Fibroblast of lung (primary cell): ENCODE results near the gene EIF3B. TPM values are rescaled to one million over a fixed set of nuclear protein-coding genes. Genes with fewer than 3 reads are reported as not detected.
"Not testable (repeated sequence)": the region's sequence is repeated elsewhere in the genome, so short reads cannot be mapped to it uniquely, and the experiment has no call there.

Experiments used
- DNase-seq, 2 donors: peaks; one replicate each; pipeline versions ENCODE4 v3.0.0 to v3.0.0-alpha.2; 2010; ENCODE audit warnings: low read depth in 2 of 2
- H2AFZ ChIP-seq: 2 replicates; pipeline ENCODE4 v1.5.1; 2012; ENCODE audit warnings: low read length, control low read depth, inconsistent platforms
- H3K27ac ChIP-seq: 2 replicates; pipeline ENCODE4 v1.5.1; 2011; ENCODE audit warnings: low read length, control low read depth; ENCODE audit not compliant: insufficient read depth
- H3K27me3 ChIP-seq: 2 replicates; pipeline ENCODE4 v1.5.1; 2011; ENCODE audit warnings: mild to moderate bottlenecking, low read length; ENCODE audit not compliant: control insufficient read depth, insufficient read depth
- H3K36me3 ChIP-seq: 2 replicates; pipeline ENCODE4 v1.5.1; 2011; ENCODE audit warnings: low read length; ENCODE audit not compliant: control insufficient read depth, insufficient read depth
- H3K4me1 ChIP-seq: 2 replicates; pipeline ENCODE4 v1.5.1; 2011; ENCODE audit warnings: low read length; ENCODE audit not compliant: control insufficient read depth, insufficient read depth; ENCODE audit errors: extremely low read depth
- H3K4me2 ChIP-seq: 2 replicates; pipeline ENCODE4 v1.5.1; 2011; ENCODE audit warnings: low read length, control low read depth; ENCODE audit not compliant: insufficient read depth; ENCODE audit errors: extremely low read depth
- H3K4me3 ChIP-seq, 4 experiments: fragments of 200-600 bp in 1 of 4; sonication (generic) in 1 of 4; replicated peaks in 1 of 4; 2 replicates each; pipeline ENCODE4 v1.5.1; 2011 to 2016; ENCODE audit warnings: low read length in 4 of 4, low read depth in 3 of 4, mild to moderate bottlenecking in 3 of 4, control low read depth in 2 of 4, inconsistent platforms in 1 of 4, mixed read lengths in 1 of 4; ENCODE audit not compliant: insufficient read depth in 1 of 4; ENCODE audit errors: control extremely low read depth in 1 of 4
- H3K79me2 ChIP-seq: 2 replicates; pipeline ENCODE4 v1.5.1; 2012; ENCODE audit warnings: mild to moderate bottlenecking, low read length, inconsistent platforms; ENCODE audit not compliant: control insufficient read depth, insufficient read depth
- H3K9ac ChIP-seq: 2 replicates; pipeline ENCODE4 v1.5.1; 2011; ENCODE audit warnings: mild to moderate bottlenecking, low read length, control low read depth; ENCODE audit not compliant: insufficient read depth
- H3K9me3 ChIP-seq: 2 replicates; pipeline ENCODE4 v1.5.1; 2012; ENCODE audit warnings: low read depth, low read length; ENCODE audit not compliant: control insufficient read depth, insufficient read depth
- H4K20me1 ChIP-seq: 2 replicates; pipeline ENCODE4 v1.5.1; 2011; ENCODE audit warnings: low read length; ENCODE audit not compliant: control insufficient read depth, insufficient read depth; ENCODE audit errors: extremely low read depth
- CTCF ChIP-seq, 2 donors: IDR thresholded peaks in 1 of 2; conservative IDR thresholded peaks in 1 of 2; 1 replicate in 1 of 2; 2 replicates in 1 of 2; pipeline ENCODE4 v1.5.1; 2011 to 2012; ENCODE audit warnings: low read length in 2 of 2, control low read depth in 1 of 2, inconsistent platforms in 1 of 2, low read depth in 1 of 2, mild to moderate bottlenecking in 1 of 2
- EZH2 ChIP-seq: IDR thresholded peaks from 2 replicates; pipeline ENCODE4 v1.5.1; 2012; ENCODE audit warnings: low read length, control low read depth, mild to moderate bottlenecking; ENCODE audit errors: missing control alignments
- polyA plus RNA-seq, 2 donors: library from polyadenylated mRNA; depleted of rRNA in 1 of 2; stranded (reverse) in 1 of 2; unstranded in 1 of 2; fragments of >200 nt; gene quantifications; 2 replicates each; pipeline ENCODE4 v1.2.1, GENCODE V29; 2011 to 2012; ENCODE audit warnings: missing spikeins in 1 of 2
- total RNA-seq: library from RNA; depleted of rRNA; stranded (reverse); fragments of >200 nt; gene quantifications from 2 replicates; pipeline ENCODE4 v1.2.1, GENCODE V29; 2014

The EIF3B gene
- total and polyA plus RNA-seq, 2 donors (not counting 1 experiment from before 2014, with no cell fraction given) = 92.8 to 133 TPM

GRCh38 chr7:2336626-2337299 is 17.9 kb upstream of the EIF3B start:
- no peak for DNase-seq
- no peak overlapping the region for H3K27ac ChIP-seq
- H2AFZ ChIP-seq = no peak overlapping the region
- no peaks in the 10 kb centered on the region for H3K9me3 ChIP-seq
- H3K79me2 ChIP-seq = no peaks in the 10 kb centered on the region
- no peaks in the 10 kb centered on the region for H4K20me1 ChIP-seq
- H3K4me2 ChIP-seq = no peak overlapping the region
- no peak overlapping the region for H3K9ac ChIP-seq
- no peak for TF ChIP-seq EZH2
- no peak for TF ChIP-seq CTCF (conservative IDR thresholded peaks at IDR 0.05 in 1 of 2, IDR thresholded peaks at IDR 0.05 in 1 of 2; ENCODE audit: low read depth in 1 of 2, low read length in 2 of 2)
- H3K4me1 ChIP-seq = no peaks in the 10 kb centered on the region
- no peaks in the 10 kb centered on the region for H3K36me3 ChIP-seq
- no peak overlapping the region for H3K4me3 ChIP-seq
- H3K27me3 ChIP-seq = no peaks in the 10 kb centered on the region

GRCh38 chr7:2347351-2348063 is 7.1 kb upstream of the EIF3B start:
- H2AFZ ChIP-seq = peak overlapping the region; percentile 68
- not testable (repeated sequence) for H3K9ac ChIP-seq, H3K27me3 ChIP-seq, DNase-seq, H3K4me3 ChIP-seq, H3K27ac ChIP-seq, H4K20me1 ChIP-seq, H3K9me3 ChIP-seq, H3K36me3 ChIP-seq, H3K79me2 ChIP-seq, H3K4me1 ChIP-seq
- peak overlapping the region; percentile 63 for H3K4me2 ChIP-seq

GRCh38 chr7:2350055-2350454 is 4.6 kb upstream of the EIF3B start:
- no peaks in the 10 kb centered on the region for H4K20me1 ChIP-seq
- no peaks in the 10 kb centered on the region for H3K36me3 ChIP-seq
- no peak overlapping the region for H3K4me3 ChIP-seq
- H3K9me3 ChIP-seq = no peaks in the 10 kb centered on the region
- peaks cover 2% of the 10 kb centered on the region for H3K4me1 ChIP-seq
- H2AFZ ChIP-seq = no peak overlapping the region
- H3K79me2 ChIP-seq = peaks cover 6% of the 10 kb centered on the region
- no peak overlapping the region for H3K27ac ChIP-seq
- H3K27me3 ChIP-seq = no peaks in the 10 kb centered on the region
- no peak for DNase-seq
- TF ChIP-seq CTCF (conservative IDR thresholded peaks at IDR 0.05 in 1 of 2, IDR thresholded peaks at IDR 0.05 in 1 of 2; ENCODE audit: low read depth in 1 of 2, low read length in 2 of 2) (no peak), EZH2 (no peak)
- H3K9ac ChIP-seq = no peak overlapping the region
- no peak overlapping the region for H3K4me2 ChIP-seq
